Activated CD8-positive, alpha-beta memory T cell treated with anti-CD3 and anti-CD28 coated beads, Interleukin-2, amount 50 U/mL, for 48 hours (primary cell): Measurements from ENCODE around the gene ANKS6.

Experiments
- DNase-seq: peaks from one replicate; pipeline ENCODE4 v3.0.0-alpha.2; 2020

Gene ANKS6

GRCh38 chr9:98768344-98768743 is 28.0 kb downstream of the ANKS6 start:
- no peak for DNase-seq

- no peak for DNase-seq
Measured at GRCh38 chr9:98767915-98768314, 28.4 kb downstream of the ANKS6 start.

- DNase-seq, result no peak
Measured at GRCh38 chr9:98767196-98767595, 29.2 kb downstream of the ANKS6 start.

GRCh38 chr9:98766586-98766985 is 29.8 kb downstream of the ANKS6 start:
- no peak for DNase-seq

GRCh38 chr9:98765256-98765655 is 31.1 kb downstream of the ANKS6 start:
- DNase-seq, result no peak

GRCh38 chr9:98763986-98764745 is 32.2 kb downstream of the ANKS6 start:
- no peak for DNase-seq

GRCh38 chr9:98760231-98760630 is 36.1 kb downstream of the ANKS6 start:
- no peak for DNase-seq

- DNase-seq, result no peak
Measured at GRCh38 chr9:98755006-98755618, 41.2 kb downstream of the ANKS6 start.

- DNase-seq, result no peak
Measured at GRCh38 chr9:98751210-98751609, 45.1 kb downstream of the ANKS6 start.

GRCh38 chr9:98750364-98751060 is 45.8 kb downstream of the ANKS6 start:
- no peak for DNase-seq

GRCh38 chr9:98747476-98747875 is 48.9 kb downstream of the ANKS6 start:
- DNase-seq, result no peak

- DNase-seq, result no peak
Measured at GRCh38 chr9:98745470-98745869, 50.9 kb downstream of the ANKS6 start.

- DNase-seq, result no peak
Measured at GRCh38 chr9:98743818-98744611, 52.3 kb downstream of the ANKS6 start.

- DNase-seq, result no peak
Measured at GRCh38 chr9:98743329-98743728, 53.0 kb downstream of the ANKS6 start.

- no peak for DNase-seq
Measured at GRCh38 chr9:98742325-98743280, 53.8 kb downstream of the ANKS6 start.

- no peak for DNase-seq
Measured at GRCh38 chr9:98740226-98740881, 56.0 kb downstream of the ANKS6 start.

GRCh38 chr9:98738741-98739140 is 57.6 kb downstream of the ANKS6 start:
- DNase-seq, result no peak

GRCh38 chr9:98736226-98736625 is 60.1 kb downstream of the ANKS6 start:
- DNase-seq, result no peak

GRCh38 chr9:98732801-98733200 is 63.6 kb downstream of the ANKS6 start:
- DNase-seq, result no peak

- DNase-seq, result no peak
Measured at GRCh38 chr9:98732091-98732490, 64.3 kb downstream of the ANKS6 start.

- no peak for DNase-seq
Measured at GRCh38 chr9:98730871-98731270, 65.5 kb downstream of the ANKS6 start.

- no peak for DNase-seq
Measured at GRCh38 chr9:98728500-98728899, 67.9 kb downstream of the ANKS6 start.
